Immature natural killer cell (primary cell): Measurements from ENCODE around the gene CACNB2. TPM values are rescaled to one million over a fixed set of nuclear protein-coding genes. Genes with fewer than 3 reads are reported as not detected.

Experiments used
- DNase-seq, 3 donors: peaks; one replicate each; pipeline ENCODE4 v3.0.0; 2022; ENCODE audit warnings: mixed read lengths in 1 of 3
- H3K27ac Mint-ChIP-seq, 6 donors: one replicate each; pipeline ENCODE4 v1.8.0; 2020; ENCODE audit warnings: mixed read lengths in 6 of 6, mild to moderate bottlenecking in 5 of 6, inconsistent platforms in 4 of 6, moderate library complexity in 3 of 6
- H3K27me3 Mint-ChIP-seq, 3 donors: one replicate each; pipeline ENCODE4 v1.8.0; 2020 to 2021; ENCODE audit warnings: low read depth in 3 of 3, mild to moderate bottlenecking in 3 of 3, mixed read lengths in 3 of 3, moderate library complexity in 3 of 3, inconsistent platforms in 1 of 3
- H3K36me3 Mint-ChIP-seq, 3 donors: one replicate each; pipeline ENCODE4 v1.8.0; 2020; ENCODE audit warnings: mixed read lengths in 3 of 3, inconsistent platforms in 2 of 3, mild to moderate bottlenecking in 2 of 3
- H3K4me1 Mint-ChIP-seq, 2 donors: one replicate each; pipeline ENCODE4 v1.8.0; 2020; ENCODE audit warnings: inconsistent platforms in 2 of 2, mild to moderate bottlenecking in 2 of 2, mixed read lengths in 2 of 2, moderate library complexity in 1 of 2
- H3K4me3 Mint-ChIP-seq, 5 donors: one replicate each; pipeline ENCODE4 v1.8.0; 2020; ENCODE audit warnings: mild to moderate bottlenecking in 5 of 5, mixed read lengths in 5 of 5, inconsistent platforms in 3 of 5, moderate library complexity in 3 of 5
- H3K9me3 Mint-ChIP-seq, 6 donors: one replicate each; pipeline ENCODE4 v1.8.0; 2020; ENCODE audit warnings: mild to moderate bottlenecking in 6 of 6, mixed read lengths in 6 of 6, inconsistent platforms in 4 of 6, moderate library complexity in 3 of 6
- polyA plus RNA-seq, 3 donors: library from polyadenylated mRNA; unstranded; fragments of 300-500 nt; fragmentation: Illumina TruSeq; gene quantifications; one replicate each; pipeline ENCODE4 v1.2.3, GENCODE V29; 2021

Gene CACNB2
- polyA plus RNA-seq, 3 donors from 2014 or later, result 0.21 TPM; not detected in 2

- Mint-ChIP-seq H3K4me1 (no peaks in the 10 kb centered on the region), H3K36me3 (no peaks in the 10 kb centered on the region), H3K9me3 (no peaks in the 10 kb centered on the region), H3K4me3 (no peak overlapping the region), H3K27ac (no peak overlapping the region), H3K27me3 (peaks cover 0 to 5% (median 0%) of the 10 kb centered on the region in 3 donors)
- no peak for DNase-seq
These were observed 74.7 kb downstream of the CACNB2 start for GRCh38 chr10:18214691-18215563.

GRCh38 chr10:18216482-18216881 lies 76.3 kb downstream of the CACNB2 start:
- H3K27ac Mint-ChIP-seq, result no peak overlapping the region
- H3K27me3 Mint-ChIP-seq, result peaks cover 0 to 3% (median 0%) of the 10 kb centered on the region in 3 donors
- H3K4me1 Mint-ChIP-seq, result no peaks in the 10 kb centered on the region
- H3K9me3 Mint-ChIP-seq, result no peaks in the 10 kb centered on the region
- no peaks in the 10 kb centered on the region for H3K36me3 Mint-ChIP-seq
- no peak overlapping the region for H3K4me3 Mint-ChIP-seq
- DNase-seq, result no peak

DNA sequence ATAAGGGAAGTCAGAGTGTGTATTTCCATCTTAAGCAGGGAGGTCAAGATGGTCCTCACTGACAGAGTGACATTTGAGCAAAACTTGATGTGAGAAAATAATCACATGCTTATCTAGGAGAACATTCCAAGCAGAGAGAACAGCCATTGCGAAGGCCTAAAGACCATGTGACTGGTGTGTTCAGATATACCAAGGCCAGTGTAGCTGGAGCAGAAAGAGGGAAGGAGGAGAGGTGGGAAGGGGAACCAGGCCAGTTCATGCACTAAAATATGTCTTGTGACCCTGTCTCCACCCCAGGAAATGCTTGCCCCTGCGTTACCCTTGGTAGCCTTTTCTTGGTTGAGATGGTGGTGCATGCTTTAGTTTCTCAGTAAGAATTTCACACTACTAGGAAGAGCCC lies 77.4 kb downstream of the CACNB2 start:
- Mint-ChIP-seq H3K4me3 (no peak overlapping the region), H3K27ac (no peak overlapping the region), H3K36me3 (no peaks in the 10 kb centered on the region), H3K27me3 (peaks cover 0 to 3% (median 0%) of the 10 kb centered on the region in 3 donors), H3K4me1 (no peaks in the 10 kb centered on the region), H3K9me3 (no peaks in the 10 kb centered on the region)
- DNase-seq, result no peak

GRCh38 chr10:18219146-18219545 lies 78.9 kb downstream of the CACNB2 start:
- Mint-ChIP-seq H3K4me3 (no peak overlapping the region), H3K27ac (no peak overlapping the region), H3K4me1 (no peaks in the 10 kb centered on the region), H3K9me3 (no peaks in the 10 kb centered on the region), H3K36me3 (no peaks in the 10 kb centered on the region), H3K27me3 (peaks cover 0 to 3% (median 0%) of the 10 kb centered on the region in 3 donors)
- DNase-seq, result no peak

GRCh38 chr10:18221123-18221522 lies 80.9 kb downstream of the CACNB2 start:
- H3K36me3 Mint-ChIP-seq, result no peaks in the 10 kb centered on the region
- no peaks in the 10 kb centered on the region for H3K9me3 Mint-ChIP-seq
- H3K4me3 Mint-ChIP-seq, result no peak overlapping the region
- DNase-seq, result no peak
- H3K4me1 Mint-ChIP-seq, result no peaks in the 10 kb centered on the region
- no peak overlapping the region for H3K27ac Mint-ChIP-seq
- H3K27me3 Mint-ChIP-seq, result peaks cover 0 to 3% (median 0%) of the 10 kb centered on the region in 3 donors

DNA sequence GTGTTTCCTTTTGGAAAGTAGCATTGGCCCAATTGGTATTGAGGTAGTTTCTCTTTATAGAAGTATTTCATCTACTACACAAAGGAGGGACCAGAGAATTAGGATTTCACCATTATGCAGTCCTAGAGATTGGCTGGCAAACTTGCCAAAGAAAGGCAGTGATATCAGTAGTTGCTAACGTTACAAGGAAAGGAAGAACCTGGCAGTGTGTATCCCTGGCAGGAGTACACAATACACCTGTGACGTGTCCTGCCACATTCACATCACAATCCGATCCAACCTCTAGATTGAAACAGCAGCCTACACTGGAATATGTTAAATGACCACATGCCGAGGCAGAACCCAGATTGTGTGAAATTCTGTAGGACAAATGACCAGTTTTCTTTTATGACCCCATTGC lies 81.7 kb downstream of the CACNB2 start:
- no peaks in the 10 kb centered on the region for H3K36me3 Mint-ChIP-seq
- H3K27ac Mint-ChIP-seq, result no peak overlapping the region
- H3K4me3 Mint-ChIP-seq, result no peak overlapping the region
- no peaks in the 10 kb centered on the region for H3K9me3 Mint-ChIP-seq
- H3K27me3 Mint-ChIP-seq, result peaks cover 0 to 3% (median 2%) of the 10 kb centered on the region in 3 donors
- no peaks in the 10 kb centered on the region for H3K4me1 Mint-ChIP-seq
- DNase-seq, result no peak

- peaks cover 0 to 2% (median 0%) of the 10 kb centered on the region in 3 donors for H3K27me3 Mint-ChIP-seq
These were observed 82.6 kb downstream of the CACNB2 start for GRCh38 chr10:18222866-18223265.

GRCh38 chr10:18223898-18224297 lies 83.7 kb downstream of the CACNB2 start:
- Mint-ChIP-seq H3K9me3 (no peaks in the 10 kb centered on the region), H3K36me3 (no peaks in the 10 kb centered on the region), H3K4me3 (no peak overlapping the region)

More at GRCh38 chr10:18222866-18223265, 82.6 kb downstream of the CACNB2 start:
- H3K9me3 Mint-ChIP-seq, result no peaks in the 10 kb centered on the region
- no peak overlapping the region for H3K4me3 Mint-ChIP-seq
- no peak overlapping the region for H3K27ac Mint-ChIP-seq
- no peak for DNase-seq
- H3K36me3 Mint-ChIP-seq, result no peaks in the 10 kb centered on the region
- no peaks in the 10 kb centered on the region for H3K4me1 Mint-ChIP-seq

GRCh38 chr10:18224626-18225445 lies 84.6 kb downstream of the CACNB2 start:
- Mint-ChIP-seq H3K4me3 (no peak overlapping the region), H3K36me3 (no peaks in the 10 kb centered on the region), H3K4me1 (no peaks in the 10 kb centered on the region), H3K27ac (peak overlapping the region in 1 of 6 donors; percentile 55), H3K27me3 (peaks cover 0 to 2% (median 0%) of the 10 kb centered on the region in 3 donors), H3K9me3 (no peaks in the 10 kb centered on the region)
- DNase-seq, result no peak

More at GRCh38 chr10:18223898-18224297, 83.7 kb downstream of the CACNB2 start:
- Mint-ChIP-seq H3K27ac (no peak overlapping the region), H3K27me3 (peaks cover 0 to 2% (median 0%) of the 10 kb centered on the region in 3 donors), H3K4me1 (no peaks in the 10 kb centered on the region)
- no peak for DNase-seq

DNA sequence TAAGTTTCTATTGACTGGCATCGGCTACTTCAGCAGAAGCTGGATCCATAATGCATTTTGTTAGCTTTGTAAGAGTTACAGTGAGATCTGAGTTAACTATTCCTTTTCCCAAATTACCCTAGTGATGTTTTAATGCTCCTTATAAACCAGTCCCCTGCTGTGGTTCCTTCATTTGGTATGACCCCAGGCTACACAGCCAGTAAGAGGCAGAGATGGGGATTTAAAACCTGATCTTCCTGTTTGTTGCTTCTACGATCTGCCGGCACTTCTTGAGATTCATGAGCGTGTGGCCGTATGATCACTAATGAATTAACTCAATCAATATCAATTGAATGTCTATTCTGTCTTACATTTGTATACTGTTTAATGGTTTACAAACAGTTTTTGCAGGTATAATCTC lies 86.1 kb downstream of the CACNB2 start:
- Mint-ChIP-seq H3K27ac (no peak overlapping the region), H3K4me1 (no peaks in the 10 kb centered on the region), H3K9me3 (no peaks in the 10 kb centered on the region), H3K4me3 (no peak overlapping the region), H3K36me3 (no peaks in the 10 kb centered on the region), H3K27me3 (peaks cover 0 to 2% (median 0%) of the 10 kb centered on the region in 3 donors)
- no peak for DNase-seq

- Mint-ChIP-seq H3K4me3 (no peak overlapping the region), H3K27ac (no peak overlapping the region), H3K4me1 (no peaks in the 10 kb centered on the region), H3K27me3 (peaks cover 0 to 2% (median 0%) of the 10 kb centered on the region in 3 donors), H3K36me3 (no peaks in the 10 kb centered on the region), H3K9me3 (no peaks in the 10 kb centered on the region)
- no peak for DNase-seq
These were observed 89.6 kb downstream of the CACNB2 start for GRCh38 chr10:18229826-18230225.

GRCh38 chr10:18230794-18231193 lies 90.6 kb downstream of the CACNB2 start:
- H3K27me3 Mint-ChIP-seq, result peaks cover 0 to 2% (median 0%) of the 10 kb centered on the region in 3 donors
- no peak for DNase-seq

DNA sequence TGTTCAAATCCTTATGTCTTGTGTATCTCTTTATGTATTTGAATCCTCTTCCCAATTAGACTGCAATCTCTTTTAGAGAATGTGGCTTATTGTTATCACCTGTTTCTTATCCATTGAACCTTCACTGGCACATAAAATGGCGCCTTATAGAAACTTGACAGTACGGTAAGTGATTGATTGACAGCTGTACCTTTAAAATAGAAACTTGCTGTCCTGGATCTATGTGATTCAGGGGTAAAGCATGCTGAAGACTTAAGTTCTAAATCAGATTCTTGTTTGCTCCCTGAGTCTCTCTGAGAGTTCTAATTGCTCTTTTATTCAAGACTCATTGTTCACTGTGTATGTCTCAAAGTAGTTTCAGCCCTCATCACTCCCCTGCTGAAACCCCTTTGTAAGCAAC lies 91.3 kb downstream of the CACNB2 start:
- Mint-ChIP-seq H3K27ac (no peak overlapping the region), H3K4me3 (no peak overlapping the region), H3K4me1 (no peaks in the 10 kb centered on the region), H3K9me3 (no peaks in the 10 kb centered on the region), H3K36me3 (no peaks in the 10 kb centered on the region), H3K27me3 (peaks cover 0 to 2% (median 0%) of the 10 kb centered on the region in 3 donors)
- DNase-seq, result no peak

More at GRCh38 chr10:18230794-18231193, 90.6 kb downstream of the CACNB2 start:
- no peak overlapping the region for H3K4me3 Mint-ChIP-seq
- H3K9me3 Mint-ChIP-seq, result no peaks in the 10 kb centered on the region
- H3K36me3 Mint-ChIP-seq, result no peaks in the 10 kb centered on the region
- H3K4me1 Mint-ChIP-seq, result no peaks in the 10 kb centered on the region
- no peak overlapping the region for H3K27ac Mint-ChIP-seq

GRCh38 chr10:18233775-18234174 lies 93.6 kb downstream of the CACNB2 start:
- Mint-ChIP-seq H3K36me3 (no peaks in the 10 kb centered on the region), H3K4me3 (no peak overlapping the region), H3K9me3 (no peaks in the 10 kb centered on the region), H3K27ac (no peak overlapping the region), H3K27me3 (no peaks in the 10 kb centered on the region), H3K4me1 (no peaks in the 10 kb centered on the region)
- no peak for DNase-seq
